SIG-M5 treated with dmso at 0.1 percent for 504 hours (cell line): ENCODE data around the gene MAP4K4.
"Not testable (repeated sequence)": the region's sequence is repeated elsewhere in the genome, so short reads cannot be mapped to it uniquely, and the experiment has no call there.

Source experiments
- DNase-seq: peaks from one replicate; lab custom pipeline; 2025; ENCODE audit not compliant: unreplicated experiment; lab: John Stamatoyannopoulos, UW

Gene MAP4K4

GRCh38 chr2:101899871-101900270 is 202.4 kb downstream of the MAP4K4 start:
- no peak for DNase-seq

GRCh38 chr2:101900375-101900774 is 202.9 kb downstream of the MAP4K4 start:
- no peak for DNase-seq

- no peak for DNase-seq
Measured at GRCh38 chr2:101901241-101901640, 203.7 kb downstream of the MAP4K4 start.

GRCh38 chr2:101902169-101902568 is 204.7 kb downstream of the MAP4K4 start:
- no peak for DNase-seq

- DNase-seq, result no peak
Measured at GRCh38 chr2:101904916-101905315, 207.4 kb downstream of the MAP4K4 start.

- no peak for DNase-seq
Measured at GRCh38 chr2:101905746-101906336, 208.3 kb downstream of the MAP4K4 start.

GRCh38 chr2:101909760-101910159 is 212.3 kb downstream of the MAP4K4 start:
- DNase-seq, result peak; percentile 12

- peak; percentile 96 for DNase-seq
Measured at GRCh38 chr2:101912545-101912944, 215.0 kb downstream of the MAP4K4 start.

GRCh38 chr2:101921319-101921952 is 223.9 kb downstream of the MAP4K4 start:
- DNase-seq, result peak; percentile 98

GRCh38 chr2:101921953-101922325 is 224.4 kb downstream of the MAP4K4 start:
- no peak for DNase-seq

GRCh38 chr2:101924311-101924710 is 226.8 kb downstream of the MAP4K4 start:
- DNase-seq, result not testable (repeated sequence)

- DNase-seq, result no peak
Measured at GRCh38 chr2:101930019-101930418, 232.5 kb downstream of the MAP4K4 start.

GRCh38 chr2:101930847-101931246 is 233.3 kb downstream of the MAP4K4 start:
- DNase-seq, result no peak

GRCh38 chr2:101931402-101931801 is 233.9 kb downstream of the MAP4K4 start:
- DNase-seq, result peak; percentile 74

- not testable (repeated sequence) for DNase-seq
Measured at GRCh38 chr2:101935764-101936163, 238.3 kb downstream of the MAP4K4 start.

- no peak for DNase-seq
Measured at GRCh38 chr2:101942851-101943250, 245.3 kb downstream of the MAP4K4 start.
